PC-3 (cell line): ENCODE measurements around the gene STAT5A.

Source experiments
- EZH2 ChIP-seq: fragments of 300-600 bp; sonication (generic); IDR thresholded peaks from one replicate; pipeline ENCODE4 v1.6.1; 2017; ENCODE audit warnings: antibody characterized with exemption, mild to moderate bottlenecking, low read length; ENCODE audit not compliant: unreplicated experiment
- TF ChIP-seq, protein P1 (sequence below): fragments of 300-600 bp; sonication (generic); conservative IDR thresholded peaks from 2 replicates; pipeline ENCODE4 v1.5.1; 2017; ENCODE audit warnings: antibody characterized with exemption, low read depth, mild to moderate bottlenecking, low read length

GRCh38 chr17:42315402-42316156 is 27.3 kb downstream of the STAT5A start:
- TF ChIP-seq, protein P1, sequence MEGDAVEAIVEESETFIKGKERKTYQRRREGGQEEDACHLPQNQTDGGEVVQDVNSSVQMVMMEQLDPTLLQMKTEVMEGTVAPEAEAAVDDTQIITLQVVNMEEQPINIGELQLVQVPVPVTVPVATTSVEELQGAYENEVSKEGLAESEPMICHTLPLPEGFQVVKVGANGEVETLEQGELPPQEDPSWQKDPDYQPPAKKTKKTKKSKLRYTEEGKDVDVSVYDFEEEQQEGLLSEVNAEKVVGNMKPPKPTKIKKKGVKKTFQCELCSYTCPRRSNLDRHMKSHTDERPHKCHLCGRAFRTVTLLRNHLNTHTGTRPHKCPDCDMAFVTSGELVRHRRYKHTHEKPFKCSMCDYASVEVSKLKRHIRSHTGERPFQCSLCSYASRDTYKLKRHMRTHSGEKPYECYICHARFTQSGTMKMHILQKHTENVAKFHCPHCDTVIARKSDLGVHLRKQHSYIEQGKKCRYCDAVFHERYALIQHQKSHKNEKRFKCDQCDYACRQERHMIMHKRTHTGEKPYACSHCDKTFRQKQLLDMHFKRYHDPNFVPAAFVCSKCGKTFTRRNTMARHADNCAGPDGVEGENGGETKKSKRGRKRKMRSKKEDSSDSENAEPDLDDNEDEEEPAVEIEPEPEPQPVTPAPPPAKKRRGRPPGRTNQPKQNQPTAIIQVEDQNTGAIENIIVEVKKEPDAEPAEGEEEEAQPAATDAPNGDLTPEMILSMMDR, result no peak
- TF ChIP-seq EZH2, result no peak
